Measurements from ENCODE around the gene ABLIM1. TPM values are rescaled to one million over a fixed set of nuclear protein-coding genes. Genes with fewer than 3 reads are reported as not detected.

The ABLIM1 gene
- total RNA-seq, 1 donor from 2014 or later: 37.9 TPM

DNA sequence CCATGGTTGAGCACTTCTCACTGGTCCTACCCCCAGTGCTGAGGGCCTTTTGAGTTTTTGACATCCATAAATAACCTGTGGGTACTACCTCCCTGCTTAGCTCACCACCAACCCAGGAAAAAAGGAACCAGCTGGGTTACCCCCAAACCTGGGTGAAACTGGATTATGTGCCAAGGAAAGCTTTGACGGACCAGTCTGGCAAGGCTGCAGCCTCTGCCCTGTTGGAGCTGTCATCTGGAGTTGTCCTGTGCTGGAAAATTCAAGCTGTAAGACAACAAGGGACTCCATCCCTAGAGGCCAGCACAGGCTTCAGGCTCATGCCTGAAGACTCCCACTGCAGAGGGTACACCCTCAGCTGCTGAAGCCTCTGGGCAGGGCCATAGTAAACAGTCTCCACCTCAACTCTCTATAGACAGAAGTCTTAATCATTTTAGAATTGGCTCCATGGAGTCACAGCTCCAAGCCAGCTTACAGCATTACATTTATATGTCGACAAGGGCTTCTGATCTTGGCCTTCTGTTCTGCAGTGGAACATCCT is 138.2 kb downstream of the ABLIM1 start:
- Mint-ChIP-seq H3K4me1 (ENCODE audit: low read depth) (peaks cover 83% of the 10 kb centered on the region), H3K27me3 (ENCODE audit: low read depth) (no peaks in the 10 kb centered on the region), H3K27ac (no peak overlapping the region), H3K9me3 (no peaks in the 10 kb centered on the region), H3K36me3 (ENCODE audit: low read depth) (peaks cover 29% of the 10 kb centered on the region), H3K4me3 (ENCODE audit: low read depth) (no peak overlapping the region)
- no peak for DNase-seq (ENCODE audit: low spot score)
- intact Hi-C loops (cut with micrococcal nuclease): no loop called here

DNA sequence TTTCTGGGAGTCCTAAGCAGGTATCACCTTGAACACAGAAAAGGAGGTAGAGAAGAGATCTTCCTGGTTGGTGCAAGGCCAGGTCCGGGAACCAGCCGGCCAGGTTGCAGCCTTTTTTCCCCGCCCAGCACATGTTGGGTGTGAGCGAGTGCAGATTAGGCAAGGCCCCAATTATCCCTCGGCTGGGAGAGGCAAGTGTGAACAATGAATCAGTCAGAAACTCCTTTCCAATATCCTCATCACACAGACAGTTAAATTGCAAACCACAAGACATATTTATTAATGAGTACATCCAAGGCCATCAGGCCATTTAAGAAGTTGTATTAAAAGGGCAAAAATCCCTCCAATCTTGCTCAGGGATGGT is 138.8 kb downstream of the ABLIM1 start:
- H3K27ac Mint-ChIP-seq: peak overlapping the region; percentile 58
- H3K9me3 Mint-ChIP-seq: no peaks in the 10 kb centered on the region
- no peak for DNase-seq (ENCODE audit: low spot score)
- intact Hi-C loops (cut with micrococcal nuclease): no loop called here
- peaks cover 30% of the 10 kb centered on the region for H3K36me3 Mint-ChIP-seq (ENCODE audit: low read depth)
- no peak overlapping the region for H3K4me3 Mint-ChIP-seq (ENCODE audit: low read depth)
- H3K4me1 Mint-ChIP-seq (ENCODE audit: low read depth): peaks cover 82% of the 10 kb centered on the region
- H3K27me3 Mint-ChIP-seq (ENCODE audit: low read depth): no peaks in the 10 kb centered on the region

DNA sequence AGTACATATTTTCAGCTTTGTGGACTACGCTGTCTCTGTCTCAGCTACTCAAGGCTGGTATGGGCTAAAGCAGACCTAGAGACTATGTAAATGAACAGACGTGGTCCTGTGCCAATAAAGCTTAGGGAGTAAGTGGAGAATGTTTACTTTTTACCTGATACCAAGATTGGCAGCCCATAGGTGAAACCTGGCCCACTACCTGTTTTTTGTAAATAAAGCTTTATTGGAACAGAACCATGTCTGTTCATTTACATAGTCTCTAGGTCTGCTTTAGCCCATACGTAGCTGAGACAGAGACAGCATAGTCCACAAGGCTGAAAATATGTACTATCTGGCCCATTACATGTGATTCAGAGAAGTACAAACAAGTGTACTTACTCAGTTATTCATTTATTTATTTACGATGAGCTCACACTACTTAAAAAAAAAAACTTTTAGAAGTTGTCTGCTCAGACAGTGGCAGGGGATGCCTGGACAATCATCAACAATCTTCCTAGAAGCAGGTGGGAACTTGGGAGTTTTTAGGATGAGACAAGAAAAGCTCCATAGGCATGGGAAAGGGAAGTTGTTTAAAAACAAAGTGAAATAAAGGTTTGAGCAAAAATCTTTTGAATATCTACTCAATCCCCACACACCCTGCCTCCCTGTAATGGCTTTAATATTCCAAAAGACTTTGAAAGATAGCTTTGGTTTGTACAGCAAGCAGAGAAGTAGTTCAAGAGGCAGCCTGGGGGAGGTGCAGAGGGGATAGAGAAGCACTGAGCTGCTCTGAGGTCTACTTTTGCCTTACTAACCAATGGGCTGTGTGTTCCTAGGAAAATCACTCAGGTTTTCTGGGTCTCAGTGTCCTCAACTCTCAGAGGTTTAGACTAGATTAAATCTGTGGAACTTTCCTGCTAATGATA is 139.4 kb downstream of the ABLIM1 start:
- H3K36me3 Mint-ChIP-seq (ENCODE audit: low read depth): peaks cover 30% of the 10 kb centered on the region
- H3K4me1 Mint-ChIP-seq (ENCODE audit: low read depth): peaks cover 80% of the 10 kb centered on the region
- H3K4me3 Mint-ChIP-seq (ENCODE audit: low read depth): no peak overlapping the region
- intact Hi-C loops (cut with micrococcal nuclease): no loop called here
- H3K27ac Mint-ChIP-seq: no peak overlapping the region
- H3K9me3 Mint-ChIP-seq: no peaks in the 10 kb centered on the region
- H3K27me3 Mint-ChIP-seq (ENCODE audit: low read depth): no peaks in the 10 kb centered on the region
- no peak for DNase-seq (ENCODE audit: low spot score)

DNA sequence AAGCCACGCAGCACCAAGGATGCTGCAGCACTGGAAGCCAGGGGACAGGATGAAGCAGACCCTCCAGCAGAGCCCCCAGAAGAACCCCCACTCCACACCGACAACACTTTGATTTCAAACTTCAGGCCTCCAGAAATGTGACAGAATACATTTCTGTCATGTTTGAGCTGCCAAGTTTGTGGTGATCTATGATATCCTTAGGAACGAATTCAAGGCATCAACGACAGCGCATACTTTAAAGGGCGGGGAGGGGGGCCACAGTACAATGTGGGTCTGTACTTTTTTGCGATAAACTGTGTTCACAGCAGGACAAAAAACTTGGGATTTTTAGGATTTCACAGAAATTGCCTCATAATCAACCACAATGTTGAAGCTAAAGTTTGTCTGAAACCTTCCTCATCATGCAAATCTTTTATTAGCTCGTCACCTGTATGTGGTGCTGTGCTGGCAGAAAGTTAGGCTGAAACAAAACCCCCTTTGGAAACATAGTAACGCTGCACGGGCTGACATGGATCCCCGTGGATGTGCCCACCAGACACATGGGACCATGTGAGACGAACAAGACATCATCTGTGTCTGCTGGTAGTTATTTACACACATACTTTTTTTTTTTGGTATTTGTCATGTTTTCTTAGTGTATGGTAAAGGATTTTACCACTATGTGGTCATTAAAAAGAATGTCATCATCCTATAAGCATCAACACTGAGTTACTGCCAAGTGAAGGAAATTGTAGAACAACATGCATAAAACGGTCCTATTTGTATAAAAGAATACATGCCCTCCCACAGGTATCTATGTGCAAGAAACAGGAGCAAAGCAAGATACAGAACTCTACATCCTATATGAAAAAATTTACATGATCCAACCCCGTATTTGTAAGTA is 140.5 kb downstream of the ABLIM1 start:
- Mint-ChIP-seq H3K9me3 (no peaks in the 10 kb centered on the region), H3K27me3 (ENCODE audit: low read depth) (no peaks in the 10 kb centered on the region), H3K36me3 (ENCODE audit: low read depth) (peaks cover 32% of the 10 kb centered on the region), H3K4me3 (ENCODE audit: low read depth) (no peak overlapping the region), H3K27ac (no peak overlapping the region), H3K4me1 (ENCODE audit: low read depth) (peaks cover 79% of the 10 kb centered on the region)
- DNase-seq (ENCODE audit: low spot score): no peak
- intact Hi-C loops (cut with micrococcal nuclease): no loop called here

DNA sequence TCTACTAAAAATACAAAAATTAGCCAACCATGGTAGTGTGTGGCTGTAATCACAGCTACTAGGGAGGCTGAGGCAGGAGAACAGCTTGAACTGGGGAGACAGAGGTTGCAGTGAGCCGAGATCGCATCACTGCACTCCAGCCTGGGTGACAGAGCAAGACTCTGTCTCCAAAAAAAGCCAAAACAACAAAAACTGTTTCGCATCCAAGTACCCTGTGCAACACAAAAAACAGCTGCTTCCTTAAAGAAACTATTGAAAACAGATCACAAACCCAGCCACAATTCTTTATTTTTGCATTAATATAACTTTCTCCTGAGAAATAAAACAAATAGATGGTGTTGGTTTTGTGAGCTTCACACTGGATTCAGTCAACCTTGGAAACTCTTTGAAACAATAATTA is 141.7 kb downstream of the ABLIM1 start:
- intact Hi-C loops (cut with micrococcal nuclease): no loop called here
- no peak for DNase-seq (ENCODE audit: low spot score)
- peaks cover 79% of the 10 kb centered on the region for H3K4me1 Mint-ChIP-seq (ENCODE audit: low read depth)
- H3K4me3 Mint-ChIP-seq (ENCODE audit: low read depth): no peak overlapping the region
- no peaks in the 10 kb centered on the region for H3K9me3 Mint-ChIP-seq
- no peaks in the 10 kb centered on the region for H3K27me3 Mint-ChIP-seq (ENCODE audit: low read depth)
- no peak overlapping the region for H3K27ac Mint-ChIP-seq
- peaks cover 39% of the 10 kb centered on the region for H3K36me3 Mint-ChIP-seq (ENCODE audit: low read depth)

DNA sequence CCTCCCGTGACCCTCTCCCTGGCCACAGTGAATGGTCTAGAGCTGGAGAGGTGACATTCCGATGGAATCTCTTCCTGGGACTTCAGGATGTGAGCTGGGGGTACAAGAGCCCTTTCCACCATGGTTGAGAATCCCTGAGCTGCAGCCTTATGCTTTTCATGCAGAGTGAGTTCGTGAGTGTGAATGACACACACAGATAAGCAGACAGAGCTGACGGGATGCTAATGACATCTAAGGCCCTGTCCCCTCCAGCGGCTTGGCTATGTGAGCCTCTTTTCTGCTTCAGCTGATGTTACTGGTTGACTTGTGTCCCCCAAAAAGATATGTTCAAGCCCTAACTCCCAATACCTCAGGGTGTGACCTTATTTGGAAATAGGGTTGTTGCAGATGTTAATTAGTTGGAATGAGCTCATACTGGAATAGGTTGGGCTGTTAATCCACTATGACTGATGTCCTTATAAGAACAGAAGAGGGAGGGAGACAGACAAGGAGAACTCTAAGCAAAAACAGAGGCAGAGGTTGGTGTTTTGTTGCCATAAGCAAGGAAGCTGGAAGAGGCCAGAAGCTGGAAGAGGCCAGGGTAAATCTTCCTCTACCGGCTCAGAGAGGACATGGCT is 142.7 kb downstream of the ABLIM1 start:
- intact Hi-C loops (cut with micrococcal nuclease): no loop called here
- Mint-ChIP-seq H3K9me3 (no peaks in the 10 kb centered on the region), H3K36me3 (ENCODE audit: low read depth) (peaks cover 39% of the 10 kb centered on the region), H3K4me3 (ENCODE audit: low read depth) (no peak overlapping the region), H3K4me1 (ENCODE audit: low read depth) (peaks cover 74% of the 10 kb centered on the region), H3K27ac (no peak overlapping the region), H3K27me3 (ENCODE audit: low read depth) (no peaks in the 10 kb centered on the region)
- DNase-seq (ENCODE audit: low spot score): no peak

DNA sequence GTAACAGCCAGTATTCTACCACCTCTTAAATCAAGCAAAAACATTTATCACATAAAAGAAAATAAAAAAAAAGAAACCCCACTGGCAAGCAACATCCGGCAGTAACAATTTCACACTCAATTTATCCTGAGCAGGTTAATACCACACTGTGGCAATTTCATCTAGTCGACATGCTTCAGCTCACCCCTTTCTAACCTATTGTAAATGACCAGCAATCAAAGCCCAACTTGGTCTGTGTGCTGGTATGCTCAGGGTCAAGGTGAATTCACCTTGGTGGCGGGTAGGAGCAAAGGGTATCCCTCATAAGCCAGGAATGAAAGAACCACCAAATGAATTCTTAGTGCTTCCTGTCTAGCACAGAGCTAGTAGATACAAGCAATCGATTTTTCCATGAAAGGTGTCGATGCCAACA is 144.7 kb downstream of the ABLIM1 start:
- peak overlapping the region; percentile 8 for H3K27ac Mint-ChIP-seq
- H3K27me3 Mint-ChIP-seq (ENCODE audit: low read depth): no peaks in the 10 kb centered on the region
- peak overlapping the region; percentile 10 for H3K4me3 Mint-ChIP-seq (ENCODE audit: low read depth)
- peaks cover 42% of the 10 kb centered on the region for H3K36me3 Mint-ChIP-seq (ENCODE audit: low read depth)
- intact Hi-C loops (cut with micrococcal nuclease): no loop called here
- no peak for DNase-seq (ENCODE audit: low spot score)
- peaks cover 3% of the 10 kb centered on the region for H3K9me3 Mint-ChIP-seq
- peaks cover 66% of the 10 kb centered on the region for H3K4me1 Mint-ChIP-seq (ENCODE audit: low read depth)

DNA sequence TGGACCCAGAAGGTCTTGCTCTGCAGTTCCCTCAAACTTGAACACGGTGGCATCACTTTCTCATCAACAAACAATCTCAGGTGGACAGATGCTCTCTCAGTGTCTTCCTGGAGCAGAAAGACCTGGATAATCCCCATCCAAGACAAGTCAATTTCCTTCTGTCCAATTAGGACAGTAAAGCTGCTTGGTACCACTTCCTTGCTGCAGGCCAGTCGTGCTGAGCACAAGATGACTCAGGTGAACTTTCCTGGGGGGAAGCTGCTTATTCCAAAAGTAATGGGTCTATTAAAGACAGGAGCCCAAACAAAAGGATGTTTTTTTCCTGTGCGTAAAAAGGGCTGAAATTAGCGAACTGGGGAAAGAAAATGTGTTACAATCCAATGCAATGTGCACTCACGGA is 146.2 kb downstream of the ABLIM1 start:
- Mint-ChIP-seq H3K27me3 (ENCODE audit: low read depth) (no peaks in the 10 kb centered on the region), H3K4me1 (ENCODE audit: low read depth) (peaks cover 61% of the 10 kb centered on the region), H3K27ac (no peak overlapping the region), H3K9me3 (peaks cover 3% of the 10 kb centered on the region), H3K36me3 (ENCODE audit: low read depth) (peaks cover 38% of the 10 kb centered on the region), H3K4me3 (ENCODE audit: low read depth) (no peak overlapping the region)
- intact Hi-C loops (cut with micrococcal nuclease): no loop called here
- no peak for DNase-seq (ENCODE audit: low spot score)

DNA sequence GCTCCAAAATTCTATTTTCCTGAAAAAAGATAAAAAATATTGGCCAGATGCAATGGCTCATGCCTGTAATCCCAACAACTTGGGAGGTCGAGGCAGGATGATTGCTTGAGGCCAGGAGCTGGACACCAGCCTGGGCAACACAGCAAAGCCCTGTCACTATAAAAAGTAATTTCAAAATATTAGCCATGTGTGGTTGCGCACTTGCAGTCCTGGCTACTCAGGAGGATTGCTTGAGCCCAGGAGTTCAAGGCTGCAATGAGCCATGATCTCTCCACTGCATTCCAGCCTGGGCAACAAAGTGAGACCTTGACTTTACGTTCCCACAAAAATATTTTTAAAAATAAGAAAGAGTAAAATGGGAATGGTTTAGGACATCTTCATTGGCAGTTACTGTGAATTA is 149.7 kb downstream of the ABLIM1 start:
- Mint-ChIP-seq H3K4me1 (ENCODE audit: low read depth) (peaks cover 61% of the 10 kb centered on the region), H3K27me3 (ENCODE audit: low read depth) (no peaks in the 10 kb centered on the region), H3K27ac (no peak overlapping the region), H3K4me3 (ENCODE audit: low read depth) (no peak overlapping the region), H3K9me3 (peaks cover 3% of the 10 kb centered on the region), H3K36me3 (ENCODE audit: low read depth) (peaks cover 60% of the 10 kb centered on the region)
- intact Hi-C loops (cut with micrococcal nuclease): no loop called here
- no peak for DNase-seq (ENCODE audit: low spot score)

DNA sequence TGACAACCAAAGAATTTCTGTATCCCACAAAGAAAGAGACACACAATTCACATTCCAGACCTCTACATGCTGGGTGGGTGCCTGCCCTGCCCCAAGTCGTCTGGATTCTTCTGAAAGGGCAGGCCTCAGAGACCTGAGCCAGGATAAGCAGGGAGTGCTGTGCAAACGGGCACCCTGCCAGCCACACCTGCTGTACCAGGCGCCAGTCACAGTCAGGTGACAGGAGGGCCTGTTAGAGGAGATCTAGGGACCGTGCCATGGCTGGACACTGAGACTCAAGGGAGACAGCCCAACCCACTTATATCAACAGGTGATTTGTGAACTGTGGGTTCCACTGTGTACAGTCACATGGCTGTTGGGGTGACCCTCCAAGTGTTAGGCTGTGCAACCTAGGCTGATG is 150.6 kb downstream of the ABLIM1 start:
- intact Hi-C loops (cut with micrococcal nuclease): no loop called here
- Mint-ChIP-seq H3K9me3 (peaks cover 3% of the 10 kb centered on the region), H3K4me3 (ENCODE audit: low read depth) (no peak overlapping the region), H3K27ac (no peak overlapping the region), H3K4me1 (ENCODE audit: low read depth) (peaks cover 56% of the 10 kb centered on the region), H3K27me3 (ENCODE audit: low read depth) (no peaks in the 10 kb centered on the region), H3K36me3 (ENCODE audit: low read depth) (peaks cover 60% of the 10 kb centered on the region)
- no peak for DNase-seq (ENCODE audit: low spot score)

DNA sequence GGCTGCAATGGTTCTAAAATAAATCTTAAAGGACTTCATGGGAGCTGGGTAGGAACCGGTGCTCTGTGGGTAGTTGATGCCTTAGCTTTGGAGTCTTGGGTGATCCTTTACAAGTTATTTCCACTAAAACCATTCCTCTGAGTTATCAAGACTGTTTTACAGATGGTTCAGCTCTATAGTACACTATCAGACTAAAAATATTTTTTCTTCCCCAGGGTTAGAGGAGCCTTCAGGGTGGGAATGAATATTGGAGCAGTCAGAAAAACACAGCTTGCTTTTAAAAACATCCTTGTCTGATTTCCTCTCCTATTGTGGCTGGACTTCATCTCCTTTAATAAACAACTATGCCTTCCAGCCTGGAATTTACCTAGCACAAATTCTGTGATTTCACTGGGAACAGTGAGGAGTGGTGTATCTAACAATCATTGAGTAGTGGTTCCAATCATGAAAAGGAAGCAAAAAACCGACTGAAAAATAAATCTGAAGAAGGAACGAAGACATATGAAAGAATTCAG is 151.1 kb downstream of the ABLIM1 start:
- intact Hi-C loops (cut with micrococcal nuclease): no loop called here
- Mint-ChIP-seq H3K27me3 (ENCODE audit: low read depth) (no peaks in the 10 kb centered on the region), H3K27ac (no peak overlapping the region), H3K4me3 (ENCODE audit: low read depth) (no peak overlapping the region), H3K9me3 (peaks cover 5% of the 10 kb centered on the region), H3K36me3 (ENCODE audit: low read depth) (peaks cover 57% of the 10 kb centered on the region), H3K4me1 (ENCODE audit: low read depth) (peaks cover 54% of the 10 kb centered on the region)
- no peak for DNase-seq (ENCODE audit: low spot score)

DNA sequence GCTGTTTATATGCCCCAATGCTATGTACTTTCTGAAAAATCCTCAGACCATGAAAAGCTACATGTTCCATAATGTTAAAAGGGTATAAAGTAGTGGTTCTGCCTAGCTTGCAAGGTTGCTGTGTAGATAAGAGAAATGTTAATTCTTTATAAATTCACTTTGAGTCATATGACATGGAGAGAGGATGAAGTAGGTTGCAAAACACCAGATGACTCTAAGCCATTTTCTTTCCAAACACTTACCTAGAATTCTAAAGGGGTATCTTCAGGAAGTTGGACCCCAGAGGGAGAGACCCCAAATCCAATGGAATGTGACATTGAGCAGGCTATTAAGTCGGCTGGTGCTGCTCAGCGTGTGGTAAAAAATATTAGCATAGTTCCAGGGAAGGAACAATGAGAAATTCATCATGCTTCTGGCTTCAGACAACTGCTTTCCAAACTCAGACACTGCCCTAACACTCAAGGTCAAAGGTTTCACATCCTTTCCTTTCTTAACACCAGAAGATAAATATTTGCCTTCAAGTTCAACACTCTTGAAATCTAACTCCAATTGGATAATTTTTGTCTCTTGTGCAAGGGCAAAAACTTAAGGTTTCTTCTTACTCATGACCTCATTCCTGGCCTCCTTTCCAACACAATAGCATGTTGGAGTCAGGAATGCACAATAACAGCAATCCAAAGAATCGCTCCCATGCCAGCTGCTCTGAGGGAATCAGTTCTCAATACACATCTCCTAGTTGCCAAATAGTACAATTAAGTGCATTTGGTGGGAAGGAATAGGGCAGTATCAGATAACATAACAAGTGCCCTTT is 153.1 kb downstream of the ABLIM1 start:
- no peak for DNase-seq (ENCODE audit: low spot score)
- H3K36me3 Mint-ChIP-seq (ENCODE audit: low read depth): peaks cover 52% of the 10 kb centered on the region
- H3K9me3 Mint-ChIP-seq: peaks cover 7% of the 10 kb centered on the region
- H3K27ac Mint-ChIP-seq: peak overlapping the region; percentile 56
- H3K4me3 Mint-ChIP-seq (ENCODE audit: low read depth): no peak overlapping the region
- intact Hi-C loops (cut with micrococcal nuclease): loop anchor here (1.0 kb wide), 1 partner anchor 13 kb away; no protein-coding TSS in a partner anchor
- no peaks in the 10 kb centered on the region for H3K27me3 Mint-ChIP-seq (ENCODE audit: low read depth)
- peaks cover 67% of the 10 kb centered on the region for H3K4me1 Mint-ChIP-seq (ENCODE audit: low read depth)
